ENCODE results near the gene FPR2.

DNA sequence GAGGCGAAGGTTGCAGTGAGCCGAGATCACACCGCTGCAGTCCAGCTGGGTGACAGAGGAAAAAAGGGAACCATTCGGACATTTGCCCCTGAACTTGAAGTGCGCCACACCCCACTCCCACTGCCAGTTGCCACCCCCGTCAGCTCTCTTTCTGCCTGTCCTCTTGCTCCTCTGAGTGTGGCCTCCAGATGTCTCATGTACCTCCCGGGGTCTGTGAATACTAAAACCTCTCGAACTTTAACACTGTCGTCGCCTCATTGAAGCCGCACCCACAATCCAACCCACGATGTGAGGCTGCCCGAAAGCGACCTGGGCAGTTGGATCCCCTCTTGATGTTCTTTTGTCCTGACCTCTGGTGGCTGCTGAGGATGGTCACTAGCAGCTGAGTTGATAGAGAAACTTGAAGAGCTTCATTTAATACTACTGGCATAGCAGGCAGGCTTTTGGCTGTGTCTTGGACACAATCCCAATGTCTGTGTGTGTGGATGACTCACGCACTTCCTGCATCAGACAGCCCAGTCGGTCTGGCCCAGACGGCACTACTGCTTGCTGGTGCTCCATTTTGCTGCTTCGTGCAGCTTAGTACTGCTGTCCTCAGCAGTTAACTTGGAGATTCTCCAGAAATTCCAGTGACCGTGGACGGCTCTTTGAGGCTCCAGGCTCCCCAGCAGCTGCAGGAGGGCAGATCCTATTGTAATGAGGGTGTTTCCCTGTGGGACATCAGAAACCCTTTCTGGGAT is 38.2 kb downstream of the FPR2 start:
- TF ChIP-seq GATA2 (IDR thresholded peaks at IDR 0.05; ENCODE audit: low read depth, low read length) (no peak), GATA3 (IDR thresholded peaks at IDR 0.05; ENCODE audit: low read depth, low read length) (no peak)

All from SH-SY5Y (cell line).